ENCODE measurements around the gene DEFB110.

DEFB110 gene

DNA sequence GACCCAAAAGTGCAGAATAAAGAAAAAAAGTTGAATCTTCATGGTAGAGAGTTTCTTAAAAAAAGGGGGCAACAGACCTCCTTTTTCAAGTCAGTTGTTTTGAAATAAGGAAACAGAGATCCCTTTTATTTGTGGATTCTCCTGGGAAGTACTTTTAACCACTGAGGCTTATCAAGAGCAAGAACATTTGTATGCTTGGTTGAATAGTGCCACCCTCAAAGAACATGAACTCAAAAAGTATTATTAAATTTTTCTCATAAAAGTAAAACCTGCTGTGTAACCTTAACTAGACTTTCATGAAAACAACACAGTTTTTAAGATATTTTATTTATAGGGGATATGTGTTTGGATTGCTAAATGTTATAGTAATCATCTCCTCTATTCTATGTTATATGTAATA lies at the start of gene DEFB110:
TSS of gene DEFB110 (minus strand) at position 101 of the 400 bp plus-strand sequence. CDS start at position 42, 59 bp downstream.
- H3K4me3 ChIP-seq (ENCODE audit: low read depth, low read length), result no peak within 1 kb of the TSS

DNA sequence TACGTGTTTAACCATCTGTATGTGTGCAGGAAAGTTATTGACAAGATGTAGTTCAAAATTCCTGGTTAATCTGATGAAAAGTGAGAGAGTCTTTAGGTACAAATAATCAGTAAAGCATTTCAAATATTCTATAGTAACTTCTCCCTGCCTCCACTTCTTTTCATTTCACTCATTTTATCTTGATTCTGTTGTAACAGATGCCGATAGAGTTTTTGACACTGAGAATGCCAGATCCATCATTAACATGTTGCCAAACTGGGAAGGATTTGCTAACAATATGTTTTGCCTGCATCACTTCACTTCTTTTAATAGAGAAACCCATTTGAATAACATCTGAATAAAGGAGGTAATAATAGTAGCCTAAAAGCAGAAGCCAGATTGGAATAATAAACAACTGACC lies 48.3 kb upstream of the DEFB110 start:
- no peak overlapping the region for H3K4me3 ChIP-seq (ENCODE audit: low read depth, low read length)

DNA sequence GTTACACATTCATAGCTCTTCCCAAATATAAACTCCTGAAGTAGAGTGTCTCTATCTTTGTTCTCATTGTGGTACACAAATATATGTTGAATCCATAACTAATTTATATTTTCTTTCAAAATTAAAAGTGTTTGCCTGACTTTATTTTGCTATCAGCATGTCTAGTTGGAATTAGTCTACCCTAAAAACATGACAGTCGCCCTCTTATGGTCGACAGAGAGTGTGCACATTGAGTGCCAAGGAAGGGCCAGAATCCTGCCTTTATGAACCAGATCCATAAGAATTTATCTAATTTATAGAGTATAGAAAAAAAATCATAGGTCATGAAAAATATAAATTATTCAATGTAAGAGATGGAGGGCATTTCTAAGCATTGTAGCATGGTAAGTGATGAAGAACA lies 40.3 kb upstream of the DEFB110 start:
- no peak overlapping the region for H3K4me3 ChIP-seq (ENCODE audit: low read depth, low read length)

DNA sequence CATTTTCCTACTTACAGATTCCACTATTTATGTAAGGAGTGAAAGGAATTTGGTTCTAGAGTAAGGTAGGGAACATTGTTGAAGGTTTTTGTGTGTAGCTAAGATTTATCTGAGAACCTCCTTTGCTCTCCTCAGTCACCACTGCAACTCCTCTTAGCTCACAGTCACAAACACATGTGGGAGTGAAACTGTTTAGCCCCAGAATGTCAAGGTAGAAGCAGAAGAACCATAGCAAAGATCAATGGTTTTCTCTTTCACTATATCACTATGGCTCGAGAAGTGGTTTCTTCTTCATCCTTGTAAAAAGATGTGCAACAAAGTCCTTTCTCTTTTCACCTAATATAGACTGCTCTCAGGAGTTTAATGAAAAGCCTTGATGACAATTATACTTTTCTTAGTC lies 34.4 kb upstream of the DEFB110 start:
- H3K4me3 ChIP-seq (ENCODE audit: low read depth, low read length), result no peak overlapping the region

DNA sequence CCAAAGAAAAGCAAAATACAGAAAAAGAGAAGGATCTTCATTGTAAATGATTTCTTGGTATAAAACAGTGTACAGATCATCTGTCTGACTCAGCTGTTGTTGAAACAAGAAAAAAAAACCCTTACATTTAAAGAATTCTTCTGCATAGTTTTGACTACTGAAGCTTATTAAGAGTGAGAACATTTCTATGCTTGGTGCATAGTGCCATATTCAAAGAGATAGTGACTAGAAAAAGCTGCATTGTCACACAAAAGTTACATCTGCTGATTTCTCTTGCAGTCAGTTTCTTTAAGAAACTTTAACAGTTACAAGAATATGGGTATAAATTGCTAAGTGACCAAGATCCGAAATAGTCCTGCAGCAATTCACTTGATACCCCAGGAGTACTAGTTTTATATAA lies 28.0 kb upstream of the DEFB110 start, which contains the start of gene DEFB112:
TSS of gene DEFB112 (minus strand) at position 101 of the 400 bp plus-strand sequence. CDS start at position 41, 60 bp downstream.
- no peak within 1 kb of the TSS for H3K4me3 ChIP-seq (ENCODE audit: low read depth, low read length)

DNA sequence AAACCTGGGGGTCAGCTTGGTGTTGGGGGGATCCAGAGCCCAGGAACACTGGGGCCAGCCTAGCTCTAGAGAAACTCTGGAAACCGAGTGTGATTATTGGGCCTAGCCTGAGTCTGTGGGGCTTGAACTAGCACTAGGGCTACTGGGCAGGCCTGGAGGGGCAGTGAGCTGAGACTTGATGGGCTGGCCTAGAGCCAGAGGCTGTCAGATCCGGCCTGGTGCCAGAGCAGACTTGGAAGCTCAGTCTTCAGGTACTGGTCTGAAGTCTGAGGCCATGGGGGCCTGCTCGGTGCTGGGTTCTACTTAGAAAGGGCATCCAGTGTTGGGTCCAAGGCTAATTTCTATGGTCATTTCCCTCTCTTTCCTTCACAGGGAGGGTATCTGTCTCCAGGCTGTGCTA lies 25.2 kb upstream of the DEFB110 start:
- no peak overlapping the region for H3K4me3 ChIP-seq (ENCODE audit: low read depth, low read length)

DNA sequence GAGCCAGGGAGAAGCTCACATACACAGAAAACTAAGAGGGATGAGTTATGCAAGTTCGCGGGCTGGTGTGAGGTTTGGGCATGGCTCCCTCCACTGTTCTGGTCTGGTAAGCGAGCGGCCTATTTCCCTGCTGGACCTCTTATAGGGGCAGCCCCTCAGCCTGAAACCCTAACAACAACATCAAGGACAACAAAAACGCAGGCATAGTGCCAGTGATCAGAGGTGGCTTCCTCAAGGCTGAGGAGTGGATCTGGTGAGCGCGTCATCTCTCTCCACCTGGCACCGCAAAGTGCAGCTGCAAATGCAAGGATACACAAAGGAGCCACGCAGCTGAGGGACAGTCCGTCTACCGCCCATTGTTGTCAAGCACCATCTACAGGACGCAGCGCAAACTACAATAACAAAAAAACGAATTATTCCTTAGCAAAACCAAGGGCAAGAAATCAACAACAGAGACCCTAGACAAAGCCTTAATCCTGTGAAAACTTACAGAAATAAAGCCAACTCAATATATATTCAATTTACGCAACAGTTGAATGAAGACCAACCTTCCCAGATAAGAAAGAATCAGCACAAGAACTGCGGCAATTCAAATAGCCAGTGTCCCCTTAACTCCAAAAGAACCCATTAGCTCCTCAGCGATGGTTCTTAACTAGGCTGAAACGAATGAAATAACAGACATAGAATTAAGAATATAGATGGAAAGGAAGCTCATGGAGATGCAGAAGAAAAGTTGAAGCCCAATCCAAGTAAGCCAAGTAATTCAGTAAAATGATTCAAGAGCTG lies 9.2 kb upstream of the DEFB110 start:
- H3K4me3 ChIP-seq (ENCODE audit: low read depth, low read length), result no peak overlapping the region

DNA sequence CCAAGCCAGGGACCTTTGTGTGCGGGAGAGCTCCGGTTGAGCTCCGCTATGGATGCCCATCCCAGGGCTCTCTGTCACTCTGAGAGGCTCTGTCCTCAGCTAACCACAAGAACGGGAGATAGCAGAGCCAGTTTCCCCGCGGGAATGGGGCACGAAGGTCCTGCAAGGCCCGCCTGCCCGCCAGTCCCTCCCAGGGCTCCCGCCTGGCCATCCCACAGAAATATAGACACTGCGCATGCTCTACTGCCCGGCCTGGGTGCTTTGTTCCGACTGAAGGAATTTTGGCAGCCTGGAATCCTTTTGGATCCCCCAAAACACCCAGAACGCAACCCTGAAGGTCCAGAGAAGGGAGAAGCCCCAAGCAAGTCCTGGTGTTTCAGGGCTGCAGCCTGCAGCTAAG lies 8.6 kb upstream of the DEFB110 start:
- no peak overlapping the region for H3K4me3 ChIP-seq (ENCODE audit: low read depth, low read length)

DNA sequence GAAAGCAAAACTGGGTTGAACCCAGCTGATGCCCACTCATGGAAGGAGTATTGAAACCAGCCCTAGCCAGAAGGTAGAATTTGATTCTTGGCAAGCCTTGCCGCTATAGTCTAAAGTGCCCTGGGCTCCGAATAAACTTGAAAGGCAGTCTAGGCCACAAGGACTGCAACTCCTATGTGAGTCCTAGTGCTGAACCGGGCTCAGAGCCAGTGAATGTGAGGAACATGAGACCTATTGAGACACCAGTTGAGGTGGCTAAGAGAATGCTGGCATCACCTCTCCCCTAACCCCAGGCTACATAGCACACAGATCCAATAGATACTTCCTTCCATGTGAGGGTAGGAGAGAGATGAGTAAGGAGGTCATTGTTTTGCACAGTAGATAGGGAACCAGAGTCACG lies 3.5 kb upstream of the DEFB110 start:
- no peak overlapping the region for H3K4me3 ChIP-seq (ENCODE audit: low read depth, low read length)

DNA sequence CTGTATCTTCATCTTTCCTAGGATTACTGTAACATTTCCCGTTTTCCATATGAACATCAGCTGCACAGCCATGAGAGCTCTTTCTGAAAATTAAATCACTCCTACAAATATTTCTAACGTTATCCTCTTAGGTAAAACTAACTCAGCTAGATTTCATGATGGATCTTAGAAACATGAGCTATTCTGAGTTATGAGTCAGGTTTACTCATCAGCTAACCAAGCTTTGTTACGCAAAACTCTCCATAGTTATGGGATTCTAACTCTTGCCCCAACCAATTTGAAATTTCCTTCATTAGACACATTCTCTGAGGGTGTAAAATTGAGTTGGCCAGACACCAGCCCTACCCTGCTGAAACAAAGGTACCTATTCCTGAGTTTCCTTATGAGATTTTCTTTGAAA lies 14.0 kb downstream of the DEFB110 start:
- no peak overlapping the region for H3K4me3 ChIP-seq (ENCODE audit: low read depth, low read length)

DNA sequence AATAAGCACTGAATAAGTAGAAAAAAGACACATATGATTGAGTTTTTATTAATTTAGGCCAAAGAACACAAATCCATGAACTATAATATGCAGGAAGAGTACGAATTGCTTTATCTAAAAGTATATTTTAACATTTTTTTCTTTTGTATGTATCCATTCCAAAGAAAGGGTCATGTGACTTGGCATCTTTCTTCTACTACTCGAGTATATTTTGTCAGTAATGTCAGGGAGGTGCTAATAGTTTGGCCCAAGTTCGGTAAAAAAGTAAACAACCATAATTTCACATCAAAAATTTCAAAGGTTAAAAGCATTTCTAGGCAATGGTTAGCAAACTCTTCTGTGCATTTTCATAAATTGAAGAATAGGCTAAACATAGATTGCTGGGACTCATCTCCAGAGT lies 18.7 kb downstream of the DEFB110 start:
- H3K4me3 ChIP-seq (ENCODE audit: low read depth, low read length), result no peak overlapping the region

DNA sequence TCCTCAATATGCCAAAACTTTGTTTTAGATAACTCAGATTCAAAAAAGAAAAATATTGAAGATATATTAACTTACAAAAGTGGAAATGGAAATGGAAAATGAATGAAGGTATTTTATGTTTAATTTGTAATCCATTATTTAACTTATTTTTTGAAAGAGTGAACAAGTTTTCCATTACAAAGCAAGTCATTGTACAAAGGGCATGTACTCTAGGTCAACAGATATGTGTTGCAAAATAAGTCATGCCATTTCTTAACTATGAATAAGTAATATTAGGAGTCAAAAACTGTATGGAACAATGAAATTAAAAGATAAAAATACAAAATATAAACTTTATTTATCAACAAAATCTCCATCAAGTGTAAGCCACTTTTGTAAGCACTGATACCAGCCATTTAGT lies 26.5 kb downstream of the DEFB110 start:
- H3K4me3 ChIP-seq (ENCODE audit: low read depth, low read length), result no peak overlapping the region

DNA sequence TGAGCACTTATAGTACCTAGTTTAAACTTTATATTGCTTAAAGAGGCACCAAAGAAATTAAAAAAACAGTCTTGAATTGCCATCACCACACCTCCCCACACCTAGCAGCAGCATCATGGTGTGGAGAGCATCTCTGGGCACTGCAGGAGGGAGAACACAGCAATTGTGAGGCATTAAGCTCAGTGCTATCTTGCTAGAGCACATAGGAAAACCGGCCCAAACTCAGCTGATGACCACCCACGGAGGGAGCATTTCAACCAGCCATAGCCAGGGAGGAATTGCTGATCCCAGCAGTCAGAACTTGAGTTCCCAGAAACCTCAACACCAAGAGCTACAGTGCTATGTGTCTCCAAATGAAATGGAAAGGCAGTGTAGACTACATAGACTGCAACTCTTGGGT lies 32.9 kb downstream of the DEFB110 start:
- no peak overlapping the region for H3K4me3 ChIP-seq (ENCODE audit: low read depth, low read length)

DNA sequence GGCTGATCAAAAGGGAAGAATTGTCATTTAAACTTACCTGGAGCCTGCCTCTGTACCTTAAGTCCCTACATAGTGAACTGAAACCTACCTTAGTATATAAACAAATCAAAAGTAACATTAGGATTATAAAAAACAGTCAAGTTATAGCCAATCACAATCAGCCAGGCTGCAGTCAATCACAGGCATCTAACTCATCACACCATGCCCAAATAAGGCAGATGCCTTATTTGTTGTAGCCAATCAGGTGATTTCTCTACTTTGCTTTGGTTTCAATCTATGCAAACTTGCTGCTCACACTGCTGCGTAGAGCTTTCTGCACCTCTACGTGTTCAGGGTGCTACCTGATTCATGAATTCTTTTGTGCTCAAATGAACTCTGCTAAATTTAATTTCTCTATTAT lies 34.0 kb downstream of the DEFB110 start:
- H3K4me3 ChIP-seq (ENCODE audit: low read depth, low read length), result no peak overlapping the region

DNA sequence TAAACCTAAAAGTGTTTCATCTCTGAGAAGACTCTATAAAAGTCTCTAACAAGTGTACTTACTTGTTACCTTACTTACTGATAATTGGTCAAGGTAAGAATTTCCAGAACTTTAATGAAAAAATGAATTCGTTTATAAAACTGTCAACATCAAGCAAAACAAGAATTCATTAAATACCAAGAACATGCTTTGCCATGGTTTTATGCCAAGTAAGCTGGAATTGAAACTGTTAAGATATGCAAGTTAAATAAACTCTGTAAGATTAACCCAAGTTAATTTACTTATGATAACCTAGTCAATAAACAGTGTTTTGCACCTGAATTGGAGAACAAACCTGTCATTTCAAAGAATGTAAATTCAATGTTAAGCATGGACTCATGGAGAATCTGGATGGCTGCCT lies 35.2 kb downstream of the DEFB110 start:
- no peak overlapping the region for H3K4me3 ChIP-seq (ENCODE audit: low read depth, low read length)

DNA sequence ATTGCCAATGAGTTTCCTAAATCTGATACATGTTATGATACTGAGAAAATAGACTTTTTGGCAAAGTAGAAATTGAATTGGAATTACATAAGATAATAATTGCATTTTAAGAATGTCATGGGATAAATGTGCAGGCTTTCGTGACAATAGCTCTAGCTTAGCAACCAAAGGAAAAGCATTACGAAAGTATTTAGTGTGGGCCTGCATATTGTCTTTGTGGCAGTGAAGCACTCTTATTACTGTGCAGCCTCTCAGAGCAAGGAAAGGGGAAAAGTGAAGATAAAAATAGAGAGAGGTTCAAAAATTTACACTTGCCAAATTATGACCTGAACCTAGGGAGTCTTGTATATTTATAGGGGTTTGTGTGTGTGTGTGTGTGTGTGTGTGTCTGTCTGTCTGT lies 39.7 kb downstream of the DEFB110 start:
- H3K4me3 ChIP-seq (ENCODE audit: low read depth, low read length), result no peak overlapping the region

DNA sequence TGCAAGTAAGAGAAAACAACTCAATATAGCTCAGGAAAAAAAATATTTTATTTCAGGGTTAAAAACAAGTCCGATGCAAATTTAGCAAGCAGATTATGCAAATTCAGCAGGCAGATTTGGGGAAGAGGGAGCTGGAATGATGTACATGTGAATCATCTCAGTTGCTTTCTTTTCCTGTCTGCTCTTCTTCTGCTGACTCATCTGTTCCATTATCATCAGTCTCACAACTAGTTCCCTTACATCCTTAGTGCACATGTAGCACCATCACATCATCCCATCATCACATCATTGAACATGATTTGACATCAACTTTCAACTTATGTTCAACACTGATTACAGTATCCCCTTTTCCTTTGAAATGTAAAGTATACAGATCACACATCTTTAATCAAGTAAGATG lies 40.9 kb downstream of the DEFB110 start:
- H3K4me3 ChIP-seq (ENCODE audit: low read depth, low read length), result no peak overlapping the region

DNA sequence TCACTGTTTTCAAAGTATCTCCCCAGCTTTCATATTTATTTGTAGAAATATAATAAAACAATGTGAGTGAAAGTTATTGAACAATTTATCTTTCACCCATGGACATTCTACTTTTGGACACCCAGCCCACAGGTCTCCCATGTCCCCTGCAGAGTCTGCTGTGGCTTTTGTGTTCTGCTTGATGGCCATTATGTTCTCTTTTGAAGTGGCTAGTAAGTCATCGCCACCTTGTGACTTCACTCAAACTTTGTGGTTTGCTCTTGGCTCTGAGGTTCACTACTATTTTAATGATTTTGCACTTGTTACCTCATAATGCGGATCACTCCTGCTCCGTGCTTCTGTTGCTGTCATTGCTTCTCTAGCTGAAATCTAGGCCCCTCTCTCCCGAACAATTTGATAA lies 42.2 kb downstream of the DEFB110 start:
- no peak overlapping the region for H3K4me3 ChIP-seq (ENCODE audit: low read depth, low read length)

DNA sequence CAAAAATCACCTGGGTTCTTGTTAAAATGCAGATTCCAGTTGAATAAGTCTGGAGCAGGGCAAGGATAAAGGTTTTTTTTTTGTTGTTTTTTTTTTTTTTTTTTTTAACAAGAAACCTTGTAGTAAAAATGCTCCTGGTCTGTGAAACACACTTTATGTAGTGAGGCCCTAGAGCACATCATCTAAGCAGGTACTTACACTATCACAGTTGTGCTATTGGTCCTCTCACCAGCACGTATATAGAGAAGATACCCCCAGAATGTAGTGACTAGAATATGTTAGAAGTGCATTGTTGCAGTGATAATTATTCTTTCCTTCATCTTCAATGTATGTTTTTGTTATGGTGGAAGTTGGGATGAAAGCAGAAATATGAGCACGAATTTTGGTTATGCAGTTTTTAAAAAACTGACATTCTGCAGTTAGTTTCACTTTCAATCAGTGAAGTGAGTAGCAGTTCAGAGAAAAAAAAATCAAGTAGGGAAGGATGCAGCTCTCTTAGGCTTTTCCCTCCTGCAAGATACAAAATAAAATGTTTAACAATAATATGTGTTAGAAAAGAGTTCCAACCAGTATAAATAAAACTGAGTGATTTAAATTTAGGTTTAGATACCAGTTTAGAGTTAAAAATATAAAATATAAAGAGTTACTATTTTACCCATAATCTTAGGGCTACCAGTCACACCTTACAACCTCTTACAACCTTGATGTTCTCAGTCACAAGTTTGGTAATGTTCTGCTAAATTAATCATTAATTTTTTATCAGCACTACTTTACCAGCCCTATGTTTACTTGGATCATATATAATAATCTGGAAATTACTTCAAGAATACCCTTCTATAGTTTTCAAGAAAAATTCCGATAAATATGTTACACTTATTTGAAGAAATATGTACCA lies 43.2 kb downstream of the DEFB110 start:
- H3K4me3 ChIP-seq (ENCODE audit: low read depth, low read length), result no peak overlapping the region

DNA sequence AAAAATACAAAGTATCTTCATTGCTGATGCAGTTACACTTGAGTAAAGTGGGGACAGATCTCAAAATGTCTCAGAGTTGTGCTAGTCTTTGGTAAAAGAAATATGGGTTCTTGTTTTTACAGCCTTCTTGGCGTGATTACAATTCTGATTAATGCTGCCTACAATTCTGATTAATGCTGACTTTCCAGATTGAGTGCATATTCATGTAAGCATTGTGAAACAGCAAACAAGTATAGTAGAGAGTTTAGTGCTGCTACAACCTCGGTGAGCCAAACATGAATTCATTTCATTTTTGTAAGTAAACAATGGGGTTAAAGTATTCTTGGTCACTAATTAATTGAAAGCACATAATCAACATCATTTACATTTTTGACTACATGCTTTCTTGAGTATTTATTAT lies 52.2 kb downstream of the DEFB110 start, which contains the start of gene DEFB113:
TSS of gene DEFB113 (minus strand) at position 21 of the 400 bp plus-strand sequence. CDS start at position 21, 0 bp downstream.
- no peak within 1 kb of the TSS for H3K4me3 ChIP-seq (ENCODE audit: low read depth, low read length)

All from iPS-11a (cell line).